ENCODE results near the gene RBM20. TPM values are rescaled to one million over a fixed set of nuclear protein-coding genes. Genes with fewer than 3 reads are reported as not detected.
A peak's percentile ranks its signal among the peaks of the same experiment; 100 is the strongest.

Gene RBM20
- total and polyA plus RNA-seq, 7 experiments from 2014 or later: 0.16 to 1.7 (median 0.37) TPM; not detected in 1

DNA sequence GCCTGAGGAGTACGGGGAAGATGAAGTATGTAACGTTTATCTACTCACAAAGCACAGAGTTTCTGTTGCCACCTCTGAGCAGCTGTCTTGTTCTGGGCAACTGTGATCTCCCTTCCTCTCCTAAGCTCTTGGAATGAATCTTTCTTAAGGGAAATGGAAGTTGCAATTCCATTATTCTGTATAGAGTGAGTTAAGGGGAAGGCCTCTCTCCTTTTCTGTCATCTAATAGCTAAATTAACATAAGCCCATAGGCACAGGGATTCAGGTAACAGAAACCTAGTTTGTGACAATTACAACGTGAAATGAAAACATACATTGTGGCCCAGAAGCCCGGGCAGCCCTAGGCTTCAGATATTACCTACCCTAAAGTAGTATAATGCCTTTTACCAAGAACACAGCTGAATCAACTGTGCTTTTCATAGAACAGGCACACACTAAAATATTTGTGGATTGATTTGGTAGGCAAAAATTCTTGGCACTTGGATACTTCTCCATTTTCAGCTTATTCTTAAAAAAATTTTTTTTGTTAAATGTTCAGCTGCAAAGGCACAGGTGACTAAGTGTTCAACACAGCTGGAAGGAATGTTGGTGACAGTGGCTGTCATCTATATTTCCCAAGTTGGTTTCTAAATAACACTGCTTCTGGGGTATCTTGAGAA lies 223.8 kb downstream of the RBM20 start:
- H3K4me3 ChIP-seq (ENCODE audit: low read length): peak overlapping the region; percentile 27
- peaks cover 82 to 83% of the 10 kb centered on the region in 2 donors for H3K4me1 ChIP-seq (ENCODE audit: control insufficient read depth in 2 of 2, insufficient read depth in 2 of 2, low read length in 2 of 2)
- peaks cover 0 to 8% (median 0%) of the 10 kb centered on the region in 3 experiments for H3K36me3 ChIP-seq (ENCODE audit: control insufficient read depth in 2 of 3, insufficient read depth in 3 of 3, low read length in 3 of 3)
- H3K27ac ChIP-seq (ENCODE audit: low read depth, low read length): peak overlapping the region; percentile 100
- ATAC-seq: no peak
- no peak for DNase-seq
- H3K27me3 Mint-ChIP-seq: peaks cover 0 to 2% (median 0%) of the 10 kb centered on the region in 5 donors
- ChIA-PET POLR2A (interaction anchor here (0.8 to 4.6 kb wide), 20 partner anchors 8 to 124 kb away, joined by 3 to 46 read pairs (median 4); partner anchors contain the start of genes BBIP1 and SHOC2), CTCF (interaction anchor here (0.6 to 2.5 kb wide), 9 partner anchors 10 to 367 kb away, joined by 3 to 7 read pairs (median 5); no protein-coding TSS in a partner anchor)
- H3K27me3 ChIP-seq (ENCODE audit: control insufficient read depth in 2 of 2, insufficient read depth in 2 of 2, low read length in 2 of 2): no peaks in the 10 kb centered on the region
- no peaks in the 10 kb centered on the region for H3K9me3 ChIP-seq (ENCODE audit: control insufficient read depth in 2 of 3, low read length in 3 of 3)
- intact Hi-C loops (cut with micrococcal nuclease): loop anchor here (5.0 to 10.0 kb wide), 5 partner anchors 301 to 943 kb away; partner anchors contain the start of genes DUSP5 (in 1 of the 2), SMC3 (in 1 of the 2) and XPNPEP1 (in 1 of the 2)
- H3K4me3 Mint-ChIP-seq: peak overlapping the region; percentile 54 to 99 (median 95)
- peaks cover 0 to 7% (median 0%) of the 10 kb centered on the region in 11 donors for H3K9me3 Mint-ChIP-seq
- peaks cover 0 to 19% (median 4%) of the 10 kb centered on the region in 5 donors for H3K36me3 Mint-ChIP-seq
- H3K4me1 Mint-ChIP-seq: peaks cover 74 to 89% (median 87%) of the 10 kb centered on the region in 7 donors
- peak overlapping the region; percentile 94 to 100 (median 99) for H3K27ac Mint-ChIP-seq

DNA sequence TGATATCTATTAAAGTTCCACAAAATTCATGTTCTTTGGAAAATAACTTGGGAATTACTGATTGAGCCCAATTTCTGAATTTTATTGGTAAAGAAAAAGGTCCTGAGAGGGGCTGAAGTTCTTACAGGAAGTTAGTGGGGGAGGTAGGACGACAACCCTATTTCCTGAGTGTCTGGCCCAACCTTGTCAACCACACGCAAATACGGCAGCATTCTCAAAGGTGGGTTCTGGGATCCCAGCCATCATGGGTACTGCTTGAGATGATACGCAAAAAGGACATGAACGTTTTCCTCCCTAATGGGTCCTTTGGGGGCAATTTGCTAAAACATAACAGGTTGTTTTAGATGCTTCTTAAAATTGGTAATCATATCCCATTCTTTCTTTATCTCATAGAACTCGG lies 224.8 kb downstream of the RBM20 start:
- no peaks in the 10 kb centered on the region for H3K9me3 ChIP-seq (ENCODE audit: control insufficient read depth in 2 of 3, low read length in 3 of 3)
- Mint-ChIP-seq H3K9me3 (peaks cover 0 to 7% (median 0%) of the 10 kb centered on the region in 11 donors), H3K27me3 (peaks cover 0 to 2% (median 0%) of the 10 kb centered on the region in 5 donors), H3K27ac (peak overlapping the region; percentile 94 to 100 (median 99)), H3K4me3 (peak overlapping the region; percentile 79 to 99 (median 96)), H3K4me1 (peaks cover 66 to 84% (median 76%) of the 10 kb centered on the region in 7 donors), H3K36me3 (peaks cover 0 to 20% (median 4%) of the 10 kb centered on the region in 5 donors)
- peaks cover 0 to 8% (median 0%) of the 10 kb centered on the region in 3 experiments for H3K36me3 ChIP-seq (ENCODE audit: control insufficient read depth in 2 of 3, insufficient read depth in 3 of 3, low read length in 3 of 3)
- peaks cover 72 to 74% of the 10 kb centered on the region in 2 donors for H3K4me1 ChIP-seq (ENCODE audit: control insufficient read depth in 2 of 2, insufficient read depth in 2 of 2, low read length in 2 of 2)
- DNase-seq (peak in 7 of 9 donors; percentile 64 to 82 (median 79)), ATAC-seq (peak; percentile 14)
- intact Hi-C loops (cut with micrococcal nuclease): loop anchor here (5.0 to 10.0 kb wide), 5 partner anchors 302 to 944 kb away; partner anchors contain the start of genes DUSP5 (in 1 of the 2), SMC3 (in 1 of the 2) and XPNPEP1 (in 1 of the 2)
- no peaks in the 10 kb centered on the region for H3K27me3 ChIP-seq (ENCODE audit: control insufficient read depth in 2 of 2, insufficient read depth in 2 of 2, low read length in 2 of 2)
- CTCF ChIA-PET: interaction anchor here (0.6 to 2.5 kb wide), 5 partner anchors 11 to 959 kb away, joined by 3 to 7 read pairs (median 3); no protein-coding TSS in a partner anchor
- POLR2A ChIA-PET: interaction anchor here (1.3 to 4.6 kb wide), 6 partner anchors 8 to 66 kb away, joined by 3 to 46 read pairs (median 7); partner anchors contain the start of genes BBIP1 and SHOC2
- H3K27ac ChIP-seq (ENCODE audit: low read depth, low read length): peak overlapping the region; percentile 100
- H3K4me3 ChIP-seq (ENCODE audit: low read length): peak overlapping the region; percentile 27

DNA sequence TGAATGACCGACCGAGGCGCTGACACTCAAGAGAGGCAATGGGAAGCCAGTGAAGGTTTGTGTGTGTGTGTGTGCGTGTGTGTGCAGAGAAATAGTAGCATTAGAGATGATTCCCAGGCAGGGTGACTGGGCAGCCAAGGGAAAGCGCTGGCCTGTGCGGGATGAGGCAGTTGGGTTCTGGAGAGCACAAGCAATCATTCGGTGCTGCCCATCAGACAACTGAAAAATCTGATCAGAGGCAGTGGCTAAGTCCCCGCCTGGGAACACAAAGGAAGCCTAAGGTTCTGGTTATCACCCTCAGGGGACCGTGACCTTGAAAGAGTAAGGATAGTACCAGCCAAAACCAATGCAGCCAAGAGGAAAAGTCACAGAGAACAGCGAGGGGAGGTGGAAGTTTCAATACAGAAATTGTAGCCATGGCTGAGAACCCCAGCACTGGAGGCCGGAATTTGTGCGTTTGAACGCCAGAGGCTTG lies 226.7 kb downstream of the RBM20 start:
- ATAC-seq (no peak), DNase-seq (no peak)
- no peaks in the 10 kb centered on the region for H3K27me3 ChIP-seq (ENCODE audit: control insufficient read depth in 2 of 2, insufficient read depth in 2 of 2, low read length in 2 of 2)
- Mint-ChIP-seq H3K36me3 (peaks cover 4 to 21% (median 4%) of the 10 kb centered on the region in 5 donors), H3K9me3 (peaks cover 0 to 7% (median 0%) of the 10 kb centered on the region in 11 donors), H3K4me1 (peaks cover 49 to 78% (median 69%) of the 10 kb centered on the region in 7 donors), H3K4me3 (peak overlapping the region; percentile 79 to 99 (median 96)), H3K27me3 (peaks cover 0 to 2% (median 0%) of the 10 kb centered on the region in 5 donors), H3K27ac (peak overlapping the region; percentile 94 to 100 (median 99))
- H3K27ac ChIP-seq (ENCODE audit: low read depth, low read length): peak overlapping the region; percentile 100
- H3K4me1 ChIP-seq (ENCODE audit: control insufficient read depth in 2 of 2, insufficient read depth in 2 of 2, low read length in 2 of 2): peaks cover 54 to 71% of the 10 kb centered on the region in 2 donors
- no peaks in the 10 kb centered on the region for H3K9me3 ChIP-seq (ENCODE audit: control insufficient read depth in 2 of 3, low read length in 3 of 3)
- ChIA-PET POLR2A (interaction anchor here (0.9 to 3.6 kb wide), 13 partner anchors 9 to 120 kb away, joined by 3 to 76 read pairs (median 6); no protein-coding TSS in a partner anchor), CTCF (interaction anchor here (0.8 to 2.1 kb wide), 3 partner anchors 10 to 68 kb away, joined by 3 to 7 read pairs (median 4); no protein-coding TSS in a partner anchor)
- intact Hi-C loops (cut with micrococcal nuclease): loop anchor here (1.0 to 5.0 kb wide), 9 partner anchors 11 to 659 kb away; partner anchors contain the start of genes BBIP1 (in 1 of the 2), DUSP5 (in 1 of the 2), SHOC2 (in 1 of the 2) and SMC3 (in 1 of the 2)
- H3K4me3 ChIP-seq (ENCODE audit: low read length): peak overlapping the region; percentile 78
- H3K36me3 ChIP-seq (ENCODE audit: control insufficient read depth in 2 of 3, insufficient read depth in 3 of 3, low read length in 3 of 3): peaks cover 0 to 8% (median 0%) of the 10 kb centered on the region in 3 experiments

DNA sequence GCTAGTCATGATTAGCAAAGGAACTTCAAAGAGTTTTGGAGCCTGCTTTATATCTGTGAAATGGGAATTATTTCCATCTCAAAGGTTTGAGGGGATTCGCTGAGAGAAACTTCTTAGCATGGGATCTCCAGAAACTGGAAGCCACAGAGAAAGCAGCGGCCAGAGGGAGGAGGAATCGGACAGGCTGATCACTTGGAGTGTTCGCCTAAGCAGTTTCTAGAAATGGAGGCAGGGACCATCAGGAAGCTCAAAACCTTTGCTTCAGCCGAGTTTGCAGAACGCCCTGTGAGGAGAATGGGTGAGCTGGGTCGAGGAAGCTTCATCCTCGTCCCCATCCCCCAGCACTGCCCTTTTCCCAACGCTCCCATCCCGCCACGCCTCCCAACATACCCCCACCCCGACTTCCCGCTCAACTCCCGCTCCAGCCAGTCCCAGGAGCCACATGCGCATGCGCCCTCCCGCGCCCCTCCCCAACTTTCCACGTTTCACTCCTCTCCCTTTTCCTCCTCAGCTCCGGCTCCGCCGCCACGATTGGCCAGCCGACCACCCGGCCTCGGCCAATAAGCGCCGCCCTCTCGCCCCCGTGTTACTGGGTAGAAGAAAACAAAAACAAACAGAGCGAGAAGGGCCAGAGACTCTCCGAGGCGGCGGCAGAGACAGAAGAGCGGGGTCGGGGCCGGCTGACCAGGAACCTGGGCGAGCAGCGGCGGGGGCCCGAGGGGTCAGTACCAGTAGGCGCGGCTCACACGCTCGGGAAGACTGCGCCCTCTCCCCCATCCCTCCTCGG lies 227.4 kb downstream of the RBM20 start, which contains the start of gene PDCD4:
TSS of gene PDCD4 (plus strand) at position 631 of the 787 bp plus-strand sequence. CDS start 4,100 bp downstream, outside the sequence.
- intact Hi-C loops (cut with micrococcal nuclease): loop anchor here (1.0 to 5.0 kb wide), 18 partner anchors 7 to 663 kb away; partner anchors contain the start of genes BBIP1 (in 2 of the 2), SHOC2 (in 2 of the 2), DUSP5 (in 1 of the 2) and SMC3 (in 1 of the 2)
- ChIA-PET CTCF (interaction anchor here (0.7 to 2.1 kb wide), 4 partner anchors 11 to 69 kb away, joined by 3 to 7 read pairs (median 4); no protein-coding TSS in a partner anchor), POLR2A (interaction anchor here (0.6 to 3.6 kb wide), 15 partner anchors 8 to 686 kb away, joined by 3 to 76 read pairs (median 4); no protein-coding TSS in a partner anchor)
- H3K36me3 Mint-ChIP-seq: peaks cover 4 to 21% (median 6%) of the 10 kb centered on the region in 5 donors
- Histone ChIP-seq H3K27me3 (ENCODE audit: control insufficient read depth in 2 of 2, insufficient read depth in 2 of 2, low read length in 2 of 2) (no peaks in the 10 kb centered on the region), H3K4me3 (ENCODE audit: low read length) (peak within 1 kb of the TSS; percentile 78), H3K27ac (ENCODE audit: low read depth, low read length) (peak within 1 kb of the TSS; percentile 100), H3K4me1 (ENCODE audit: control insufficient read depth in 2 of 2, insufficient read depth in 2 of 2, low read length in 2 of 2) (peaks cover 53 to 71% of the 10 kb centered on the region in 2 donors), H3K36me3 (ENCODE audit: control insufficient read depth in 2 of 3, insufficient read depth in 3 of 3, low read length in 3 of 3) (peaks cover 0 to 8% (median 0%) of the 10 kb centered on the region in 3 experiments), H3K9me3 (ENCODE audit: control insufficient read depth in 2 of 3, low read length in 3 of 3) (no peaks in the 10 kb centered on the region)
- ATAC-seq (peak; percentile 78), DNase-seq (peak; percentile 83 to 98 (median 90))
- H3K9me3 Mint-ChIP-seq: peaks cover 0 to 7% (median 0%) of the 10 kb centered on the region in 11 donors
- H3K27me3 Mint-ChIP-seq: peaks cover 0 to 2% (median 0%) of the 10 kb centered on the region in 5 donors
- peaks cover 43 to 77% (median 68%) of the 10 kb centered on the region in 7 donors for H3K4me1 Mint-ChIP-seq
- H3K27ac Mint-ChIP-seq: peak within 1 kb of the TSS; percentile 95 to 100 (median 99)
- peak within 1 kb of the TSS; percentile 79 to 99 (median 96) for H3K4me3 Mint-ChIP-seq

DNA sequence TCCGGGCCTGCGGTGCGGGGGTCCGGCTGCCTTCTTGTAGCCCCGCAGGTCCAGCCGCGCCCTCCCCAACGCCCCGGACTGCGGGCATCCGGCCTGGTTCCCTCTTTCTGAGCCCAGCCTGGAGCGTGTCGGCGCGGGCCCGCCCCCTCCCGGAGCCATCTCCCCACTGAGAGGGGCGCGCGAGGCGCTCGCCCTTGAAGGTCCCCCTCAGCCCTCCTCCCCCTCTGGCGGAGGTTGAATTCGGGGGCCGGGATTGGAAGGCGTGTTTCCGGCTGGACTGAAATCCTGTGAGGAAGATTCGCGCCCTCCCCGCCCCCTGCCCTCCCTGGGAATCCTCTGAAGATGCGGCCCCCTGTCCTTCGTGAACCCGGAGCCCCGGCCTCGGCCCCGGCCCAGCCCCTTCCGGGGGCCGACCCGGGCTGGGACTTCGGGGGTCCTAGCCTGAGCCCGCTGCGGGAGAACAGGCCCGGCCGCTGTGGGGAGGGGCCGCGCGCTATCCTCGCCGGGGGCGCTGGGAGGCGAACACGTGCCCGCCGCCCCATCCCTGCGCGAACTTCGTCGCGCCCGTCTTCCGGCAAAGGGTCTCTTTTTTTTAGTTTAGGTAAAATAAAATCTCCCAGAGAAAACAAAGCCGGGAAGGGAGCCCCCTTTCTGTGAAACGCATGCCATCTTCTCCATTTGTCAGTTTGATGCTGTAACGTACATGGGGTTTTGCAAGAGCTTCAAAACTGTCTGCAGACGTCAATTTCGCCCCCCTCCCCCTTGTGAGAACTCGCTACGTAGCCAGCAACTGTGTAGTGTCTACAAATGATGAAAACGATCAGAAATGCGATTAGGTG lies 228.2 kb downstream of the RBM20 start:
- peak overlapping the region; percentile 78 for H3K4me3 ChIP-seq (ENCODE audit: low read length)
- H3K4me1 ChIP-seq (ENCODE audit: control insufficient read depth in 2 of 2, insufficient read depth in 2 of 2, low read length in 2 of 2): peaks cover 45 to 70% of the 10 kb centered on the region in 2 donors
- Mint-ChIP-seq H3K4me1 (peaks cover 37 to 74% (median 65%) of the 10 kb centered on the region in 7 donors), H3K9me3 (peaks cover 0 to 7% (median 0%) of the 10 kb centered on the region in 11 donors), H3K27me3 (peaks cover 0 to 2% (median 0%) of the 10 kb centered on the region in 5 donors), H3K27ac (peak overlapping the region; percentile 95 to 100 (median 99)), H3K4me3 (peak overlapping the region; percentile 79 to 97 (median 96)), H3K36me3 (peaks cover 4 to 24% (median 6%) of the 10 kb centered on the region in 5 donors)
- peaks cover 0 to 8% (median 0%) of the 10 kb centered on the region in 3 experiments for H3K36me3 ChIP-seq (ENCODE audit: control insufficient read depth in 2 of 3, insufficient read depth in 3 of 3, low read length in 3 of 3)
- no peaks in the 10 kb centered on the region for H3K9me3 ChIP-seq (ENCODE audit: control insufficient read depth in 2 of 3, low read length in 3 of 3)
- H3K27ac ChIP-seq (ENCODE audit: low read depth, low read length): peak overlapping the region; percentile 100
- peak; percentile 59 to 99 (median 94) for DNase-seq
- ChIA-PET POLR2A (interaction anchor here (0.6 to 3.6 kb wide), 23 partner anchors 8 to 200 kb away, joined by 3 to 76 read pairs (median 4); partner anchors contain the start of genes BBIP1 and SHOC2), CTCF (interaction anchor here (0.9 to 1.9 kb wide), 10 partner anchors 8 to 126 kb away, joined by 3 to 6 read pairs (median 4); no protein-coding TSS in a partner anchor)
- H3K27me3 ChIP-seq (ENCODE audit: control insufficient read depth in 2 of 2, insufficient read depth in 2 of 2, low read length in 2 of 2): no peaks in the 10 kb centered on the region
- intact Hi-C loops (cut with micrococcal nuclease): loop anchor here (1.0 to 5.0 kb wide), 16 partner anchors 8 to 664 kb away; partner anchors contain the start of genes BBIP1 (in 1 of the 2), DUSP5 (in 1 of the 2), SHOC2 (in 1 of the 2) and SMC3 (in 1 of the 2)
- peak; percentile 83 for ATAC-seq
